Stimulated activated CD4-positive, alpha-beta T cell treated with anti-CD3 and anti-CD28 coated beads, Interleukin-1b, Interleukin-23, amount 100 ng/mL, for 1 hour (primary cell): Measurements from ENCODE around the gene TREX2.

ENCODE experiments used
- DNase-seq, 2 donors: peaks; one replicate each; pipeline ENCODE4 v3.0.0-alpha.2; 2020; ENCODE audit warnings: low read depth in 2 of 2

The TREX2 gene

GRCh38 chrX:153475751-153476281 is 30.0 kb upstream of the TREX2 start:
- no peak for DNase-seq

- DNase-seq = no peak
Measured at GRCh38 chrX:153475271-153475670, 29.4 kb upstream of the TREX2 start.

- DNase-seq = peak; percentile 22 to 26
Measured at GRCh38 chrX:153474718-153475117, 28.9 kb upstream of the TREX2 start.

GRCh38 chrX:153474266-153474665 is 28.4 kb upstream of the TREX2 start:
- no peak for DNase-seq

GRCh38 chrX:153473126-153473525 is 27.3 kb upstream of the TREX2 start:
- no peak for DNase-seq

GRCh38 chrX:153471663-153472280 is 25.9 kb upstream of the TREX2 start:
- no peak for DNase-seq

- DNase-seq = peak; percentile 75 to 76
Measured at GRCh38 chrX:153470411-153471363, 24.8 kb upstream of the TREX2 start, which contains the start of gene HAUS7. HAUS7 (minus strand) TSS chrX:153470576; CDS start chrX:153470557, 19 bp downstream.

- no peak for DNase-seq
Measured at GRCh38 chrX:153469811-153470410, 24.1 kb upstream of the TREX2 start.

- DNase-seq = no peak
Measured at GRCh38 chrX:153468008-153468580, 22.2 kb upstream of the TREX2 start.

- DNase-seq = no peak
Measured at GRCh38 chrX:153465691-153466380, 20.0 kb upstream of the TREX2 start.

GRCh38 chrX:153464116-153464515 is 18.3 kb upstream of the TREX2 start:
- no peak for DNase-seq

GRCh38 chrX:153463556-153463955 is 17.7 kb upstream of the TREX2 start:
- no peak for DNase-seq

- DNase-seq = no peak
Measured at GRCh38 chrX:153463031-153463430, 17.2 kb upstream of the TREX2 start.

- no peak for DNase-seq
Measured at GRCh38 chrX:153462291-153462690, 16.4 kb upstream of the TREX2 start.

- DNase-seq = no peak
Measured at GRCh38 chrX:153460826-153461225, 15.0 kb upstream of the TREX2 start.

- DNase-seq = no peak
Measured at GRCh38 chrX:153459986-153460385, 14.1 kb upstream of the TREX2 start.

- DNase-seq = no peak
Measured at GRCh38 chrX:153458476-153458875, 12.6 kb upstream of the TREX2 start.

- no peak for DNase-seq
Measured at GRCh38 chrX:153457827-153458466, 12.1 kb upstream of the TREX2 start.

GRCh38 chrX:153457136-153457825 is 11.4 kb upstream of the TREX2 start:
- DNase-seq = no peak

GRCh38 chrX:153456704-153457103 is 10.8 kb upstream of the TREX2 start:
- no peak for DNase-seq
